WI38 (cell line): ENCODE data around the gene SNTB2.

ENCODE experiments used
- H3K4me3 ChIP-seq: 2 replicates; pipeline ENCODE4 v1.5.1; 2011; ENCODE audit warnings: low read depth, mild to moderate bottlenecking, control low read depth, low read length
- TF ChIP-seq, protein P1 (sequence below): IDR thresholded peaks from 2 replicates; pipeline ENCODE4 v1.5.1; 2012; ENCODE audit warnings: low read depth, mild to moderate bottlenecking, control low read depth, low read length

Gene SNTB2

DNA sequence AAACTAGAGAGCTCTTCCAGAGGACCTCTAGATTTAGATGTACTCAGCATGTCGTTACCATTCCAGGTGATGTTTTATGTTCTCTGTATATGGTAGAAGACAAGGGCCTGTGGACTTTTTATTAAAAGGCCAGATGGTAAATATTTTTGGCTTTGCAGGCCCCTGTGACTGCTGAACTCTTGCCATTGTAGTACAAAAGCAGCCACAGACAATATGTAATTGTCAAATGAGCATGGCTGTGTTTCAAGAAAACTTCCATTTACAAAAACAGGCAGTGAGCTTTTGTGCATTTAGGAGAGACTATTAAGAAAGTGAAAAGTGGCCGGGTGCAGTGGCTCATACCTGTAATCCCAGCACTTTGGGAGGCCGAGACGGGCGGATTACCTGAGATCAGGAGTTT, 157.2 kb downstream of the SNTB2 start:
- TF ChIP-seq, protein P1, sequence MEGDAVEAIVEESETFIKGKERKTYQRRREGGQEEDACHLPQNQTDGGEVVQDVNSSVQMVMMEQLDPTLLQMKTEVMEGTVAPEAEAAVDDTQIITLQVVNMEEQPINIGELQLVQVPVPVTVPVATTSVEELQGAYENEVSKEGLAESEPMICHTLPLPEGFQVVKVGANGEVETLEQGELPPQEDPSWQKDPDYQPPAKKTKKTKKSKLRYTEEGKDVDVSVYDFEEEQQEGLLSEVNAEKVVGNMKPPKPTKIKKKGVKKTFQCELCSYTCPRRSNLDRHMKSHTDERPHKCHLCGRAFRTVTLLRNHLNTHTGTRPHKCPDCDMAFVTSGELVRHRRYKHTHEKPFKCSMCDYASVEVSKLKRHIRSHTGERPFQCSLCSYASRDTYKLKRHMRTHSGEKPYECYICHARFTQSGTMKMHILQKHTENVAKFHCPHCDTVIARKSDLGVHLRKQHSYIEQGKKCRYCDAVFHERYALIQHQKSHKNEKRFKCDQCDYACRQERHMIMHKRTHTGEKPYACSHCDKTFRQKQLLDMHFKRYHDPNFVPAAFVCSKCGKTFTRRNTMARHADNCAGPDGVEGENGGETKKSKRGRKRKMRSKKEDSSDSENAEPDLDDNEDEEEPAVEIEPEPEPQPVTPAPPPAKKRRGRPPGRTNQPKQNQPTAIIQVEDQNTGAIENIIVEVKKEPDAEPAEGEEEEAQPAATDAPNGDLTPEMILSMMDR = no peak
- H3K4me3 ChIP-seq = no peak overlapping the region

DNA sequence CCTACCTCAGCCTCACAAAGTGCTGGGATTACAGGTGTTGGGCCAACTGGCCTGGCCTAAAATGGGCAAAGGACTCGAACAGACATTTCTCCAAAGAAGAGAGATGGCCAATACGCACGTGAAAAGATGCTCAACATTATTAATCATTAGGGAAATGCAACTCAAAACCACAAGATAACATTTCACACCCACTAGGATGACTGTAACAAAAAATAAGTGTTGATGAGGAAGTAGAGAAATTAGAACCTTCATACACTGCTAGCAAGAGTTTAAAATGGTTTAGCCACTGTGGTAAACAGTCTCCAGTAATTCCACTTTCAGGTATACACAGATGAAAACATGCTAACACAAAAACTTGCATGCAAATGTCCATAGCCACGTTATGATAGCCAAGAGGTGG, 159.0 kb downstream of the SNTB2 start:
- TF ChIP-seq, protein P1 = no peak
- no peak overlapping the region for H3K4me3 ChIP-seq

DNA sequence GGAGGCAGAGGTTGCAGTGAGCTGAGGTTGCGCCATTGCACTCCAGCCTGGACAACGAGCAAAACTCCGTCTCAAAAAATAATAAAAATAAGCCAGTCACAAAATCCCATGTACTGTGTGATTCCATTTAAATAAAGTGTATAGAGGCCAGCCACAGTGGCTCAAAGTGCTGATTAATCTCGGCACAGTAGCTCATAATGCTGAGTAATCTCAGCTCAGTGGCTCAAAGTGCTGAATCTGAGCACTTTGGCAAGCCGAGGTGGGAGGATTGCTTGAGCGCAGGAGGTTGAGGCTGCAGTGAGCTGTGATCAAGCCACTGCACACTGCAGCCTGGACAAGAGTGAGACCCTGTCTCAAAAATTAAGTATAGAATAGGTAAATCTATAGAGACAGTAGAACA, 159.7 kb downstream of the SNTB2 start:
- TF ChIP-seq, protein P1 = no peak
- no peak overlapping the region for H3K4me3 ChIP-seq

DNA sequence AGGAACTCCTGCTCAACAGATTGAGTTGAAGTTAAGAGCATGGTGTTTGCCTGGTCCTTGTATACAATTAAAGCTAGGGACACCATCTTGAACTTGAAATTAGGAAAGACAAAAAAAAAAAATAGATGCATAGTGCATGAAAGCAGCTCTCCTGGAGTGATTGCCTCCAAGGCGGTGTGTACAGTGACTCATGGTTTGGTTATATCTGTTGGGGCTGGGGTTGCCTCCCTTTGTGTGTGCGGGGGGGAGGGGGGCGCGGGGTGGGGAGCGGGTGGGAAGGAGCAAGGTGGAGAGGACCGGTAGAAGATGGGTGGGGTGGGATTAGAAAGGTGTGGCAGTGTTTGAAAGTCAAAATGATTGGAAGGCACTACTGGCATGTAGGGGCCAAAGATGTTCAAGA, 161.3 kb downstream of the SNTB2 start:
- H3K4me3 ChIP-seq = no peak overlapping the region
- TF ChIP-seq, protein P1 = no peak

DNA sequence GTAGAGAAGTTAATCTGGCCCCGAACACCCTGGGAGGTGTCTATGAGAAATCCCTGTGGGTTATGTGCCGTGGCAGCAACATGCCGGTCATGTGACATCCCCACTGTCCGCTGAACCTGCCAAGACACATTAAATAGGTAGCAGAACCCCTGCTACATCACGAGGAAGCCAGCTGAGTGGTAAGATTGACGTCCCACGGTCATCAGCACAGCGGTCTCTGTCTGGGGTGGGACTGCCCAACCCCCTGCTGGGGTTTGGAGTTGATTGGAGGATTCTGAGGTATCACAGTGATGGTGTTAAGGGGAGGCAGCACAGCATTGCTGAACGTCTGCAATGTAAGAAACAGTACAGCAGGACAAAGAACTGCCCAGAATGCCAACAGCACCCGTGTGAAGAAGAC, 162.6 kb downstream of the SNTB2 start:
- no peak overlapping the region for H3K4me3 ChIP-seq
- TF ChIP-seq, protein P1 = no peak

DNA sequence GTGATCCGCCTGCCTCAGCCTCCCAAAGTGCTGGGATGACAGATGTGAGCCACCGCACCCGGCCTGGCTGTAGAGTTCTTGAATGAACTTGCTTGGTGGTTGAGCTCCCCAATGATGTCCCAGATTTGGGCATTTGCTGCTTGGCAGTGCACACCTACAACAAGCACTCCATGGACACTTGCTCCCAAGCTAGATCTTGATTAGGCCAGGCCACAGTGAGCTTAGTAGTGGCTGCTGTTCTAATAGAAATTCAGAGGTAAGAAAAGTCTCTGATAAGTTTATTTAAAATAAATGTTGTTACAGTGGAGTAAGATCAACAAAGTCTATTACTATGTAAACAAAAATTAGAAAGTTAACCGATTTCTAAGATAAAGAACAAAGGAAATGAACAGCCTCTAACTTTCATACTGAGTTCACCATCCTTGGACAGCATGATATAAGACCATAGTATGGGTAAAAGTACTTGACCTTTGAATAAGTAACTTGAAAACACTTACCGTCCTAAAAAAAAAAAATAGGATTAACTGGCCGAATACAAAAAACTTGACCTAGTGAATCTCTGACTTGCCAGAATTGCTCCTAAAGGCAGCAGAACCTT, 163.7 kb downstream of the SNTB2 start:
- H3K4me3 ChIP-seq = no peak overlapping the region
- TF ChIP-seq, protein P1 = no peak

DNA sequence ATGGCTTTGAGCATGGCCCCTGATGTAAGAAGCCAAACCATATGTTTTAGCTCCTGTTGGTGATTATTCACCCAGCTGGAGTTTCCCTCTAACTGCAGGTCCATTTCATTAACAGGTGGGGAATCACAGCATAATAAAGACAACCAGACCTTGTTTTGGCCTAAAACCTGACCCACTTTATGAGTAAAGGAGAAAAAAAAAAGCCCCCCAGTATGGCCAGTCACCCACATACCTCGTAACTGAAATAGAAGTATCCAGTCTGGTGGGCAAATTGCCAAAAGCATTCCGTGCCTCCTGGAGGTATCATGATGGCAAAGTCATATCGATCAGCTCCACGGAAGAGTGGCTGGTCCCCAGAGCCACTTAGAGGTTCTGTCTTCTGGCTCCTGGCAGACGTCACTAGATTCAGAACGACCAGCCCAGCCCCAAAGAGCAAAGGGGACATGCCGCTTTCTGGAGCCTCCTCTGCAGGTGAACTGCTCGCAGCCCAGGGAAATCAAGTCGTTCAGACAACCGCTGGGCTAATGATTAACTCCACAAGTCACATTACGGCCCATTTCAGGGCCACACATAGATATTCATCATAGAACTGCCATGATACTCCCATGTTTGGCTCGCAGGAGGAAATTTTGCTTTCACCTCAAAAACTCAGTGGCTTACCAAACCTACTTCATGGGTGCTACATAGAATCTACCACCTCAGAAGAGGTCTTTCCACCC, 164.5 kb downstream of the SNTB2 start, which contains the start of gene TMED6:
TSS of gene TMED6 (minus strand) at position 478 of the 719 bp plus-strand sequence. CDS start at position 445, 33 bp downstream.
- TF ChIP-seq, protein P1 = no peak
- H3K4me3 ChIP-seq = no peak within 1 kb of the TSS
